CD4-positive, CD25-positive, alpha-beta regulatory T cell (primary cell): ENCODE measurements around the gene ASB3. TPM values are rescaled to one million over a fixed set of nuclear protein-coding genes. Genes with fewer than 3 reads are reported as not detected.

Source experiments
- ATAC-seq, 2 donors: fragments of 150-1000 bp; cut with Tn5 transposase; one replicate each; pipeline ENCODE4 v1.10.0; 2021; ENCODE audit warnings: low read depth in 2 of 2, moderate number of reproducible peaks in 2 of 2, moderate library complexity in 1 of 2
- DNase-seq, 3 donors: peaks; one replicate each; pipeline versions ENCODE4 v3.0.0 to v3.0.0-alpha.2; 2012 to 2022; ENCODE audit warnings: mixed read lengths in 1 of 3
- H3K27ac ChIP-seq: one replicate; pipeline ENCODE4 v1.7.0; 2013; ENCODE audit warnings: mild to moderate bottlenecking, low read length; ENCODE audit not compliant: insufficient read depth, poor library complexity, severe bottlenecking
- H3K27me3 ChIP-seq: one replicate; pipeline ENCODE4 v1.7.0; 2013; ENCODE audit warnings: low read length; ENCODE audit not compliant: control insufficient read depth, insufficient read depth
- H3K36me3 ChIP-seq: one replicate; pipeline ENCODE4 v1.7.0; 2013; ENCODE audit warnings: mild to moderate bottlenecking, low read length, moderate library complexity; ENCODE audit not compliant: control insufficient read depth, insufficient read depth
- H3K4me1 ChIP-seq: 2 replicates; pipeline ENCODE4 v1.7.0; 2013; ENCODE audit warnings: mild to moderate bottlenecking, low read length; ENCODE audit not compliant: insufficient read depth, control insufficient read depth, poor library complexity, severe bottlenecking
- H3K4me3 ChIP-seq: one replicate; pipeline ENCODE4 v1.7.0; 2013; ENCODE audit warnings: low read depth, mild to moderate bottlenecking, low read length, moderate library complexity
- H3K9me3 ChIP-seq, 2 experiments: 1 replicate in 1 of 2; 2 replicates in 1 of 2; pipeline ENCODE4 v1.7.0; 2013; ENCODE audit warnings: low read length in 2 of 2, mild to moderate bottlenecking in 1 of 2, moderate library complexity in 1 of 2; ENCODE audit not compliant: control insufficient read depth in 2 of 2
- H3K27ac Mint-ChIP-seq, 3 donors: one replicate each; pipeline ENCODE4 v1.8.0; 2020 to 2022; ENCODE audit warnings: mild to moderate bottlenecking in 3 of 3, mixed read lengths in 3 of 3, moderate library complexity in 2 of 3
- H3K27me3 Mint-ChIP-seq: one replicate; pipeline ENCODE4 v1.8.0; 2022; ENCODE audit warnings: mild to moderate bottlenecking, mixed read lengths
- H3K36me3 Mint-ChIP-seq: one replicate; pipeline ENCODE4 v1.8.0; 2020; ENCODE audit warnings: mixed read lengths
- H3K4me1 Mint-ChIP-seq, 4 donors: one replicate each; pipeline ENCODE4 v1.8.0; 2020 to 2022; ENCODE audit warnings: mixed read lengths in 4 of 4, mild to moderate bottlenecking in 1 of 4
- H3K4me3 Mint-ChIP-seq, 4 donors: one replicate each; pipeline ENCODE4 v1.8.0; 2020 to 2022; ENCODE audit warnings: mild to moderate bottlenecking in 4 of 4, mixed read lengths in 4 of 4, moderate library complexity in 3 of 4
- H3K9me3 Mint-ChIP-seq, 7 donors: one replicate each; pipeline ENCODE4 v1.8.0; 2020 to 2022; ENCODE audit warnings: mixed read lengths in 7 of 7, mild to moderate bottlenecking in 3 of 7, moderate library complexity in 2 of 7
- polyA plus RNA-seq, 4 donors: library from polyadenylated mRNA; unstranded; fragments of 300-500 nt; fragmentation: Illumina TruSeq; gene quantifications; one replicate each; pipeline ENCODE4 v1.2.3, GENCODE V29; 2021
- total RNA-seq: library from RNA; stranded (reverse); gene quantifications from one replicate; pipeline ENCODE4 v1.2.3, GENCODE V29; 2022

ASB3 gene
- total and polyA plus RNA-seq, 5 donors from 2014 or later = 15.8 to 38.7 (median 20.5) TPM

- Histone ChIP-seq H3K36me3 (peaks cover 51% of the 10 kb centered on the region), H3K4me3 (no peak overlapping the region), H3K27ac (no peak overlapping the region), H3K27me3 (no peaks in the 10 kb centered on the region), H3K9me3 (peaks cover 4 to 9% of the 10 kb centered on the region in 2 experiments), H3K4me1 (no peaks in the 10 kb centered on the region)
- DNase-seq = no peak
- H3K36me3 Mint-ChIP-seq = peaks cover 60% of the 10 kb centered on the region
- H3K4me3 Mint-ChIP-seq = no peak overlapping the region
- H3K27me3 Mint-ChIP-seq = no peaks in the 10 kb centered on the region
- ATAC-seq = no peak
- no peak overlapping the region for H3K27ac Mint-ChIP-seq
- H3K9me3 Mint-ChIP-seq = peaks cover 0 to 17% (median 5%) of the 10 kb centered on the region in 7 donors
- H3K4me1 Mint-ChIP-seq = peaks cover 0 to 5% (median under 1%) of the 10 kb centered on the region in 4 donors
Measured at GRCh38 chr2:53711271-53711780, 75.4 kb downstream of the ASB3 start.

GRCh38 chr2:53708988-53709387, 77.8 kb downstream of the ASB3 start:
- DNase-seq (no peak), ATAC-seq (no peak)
- no peak overlapping the region for H3K4me3 ChIP-seq
- H3K4me1 ChIP-seq = no peaks in the 10 kb centered on the region
- peaks cover 38% of the 10 kb centered on the region for H3K36me3 ChIP-seq
- no peak overlapping the region for H3K4me3 Mint-ChIP-seq
- H3K4me1 Mint-ChIP-seq = peaks cover 0 to 2% (median under 1%) of the 10 kb centered on the region in 4 donors
- H3K9me3 ChIP-seq = peaks cover 4 to 9% of the 10 kb centered on the region in 2 experiments
- peaks cover 52% of the 10 kb centered on the region for H3K36me3 Mint-ChIP-seq
- H3K27ac ChIP-seq = no peak overlapping the region
- H3K27me3 Mint-ChIP-seq = no peaks in the 10 kb centered on the region
- H3K27ac Mint-ChIP-seq = peak overlapping the region in 1 of 3 donors; percentile 18
- no peaks in the 10 kb centered on the region for H3K27me3 ChIP-seq
- H3K9me3 Mint-ChIP-seq = peaks cover 0 to 17% (median 5%) of the 10 kb centered on the region in 7 donors

GRCh38 chr2:53701221-53701620, 85.5 kb downstream of the ASB3 start:
- no peak overlapping the region for H3K4me3 ChIP-seq
- Mint-ChIP-seq H3K27me3 (no peaks in the 10 kb centered on the region), H3K9me3 (peaks cover 0 to 2% (median 0%) of the 10 kb centered on the region in 7 donors), H3K27ac (no peak overlapping the region), H3K4me1 (peaks cover 0 to 14% (median 3%) of the 10 kb centered on the region in 4 donors), H3K4me3 (no peak overlapping the region), H3K36me3 (peaks cover 52% of the 10 kb centered on the region)
- no peak for ATAC-seq
- no peak overlapping the region for H3K27ac ChIP-seq
- no peaks in the 10 kb centered on the region for H3K27me3 ChIP-seq
- no peaks in the 10 kb centered on the region for H3K4me1 ChIP-seq
- H3K36me3 ChIP-seq = peaks cover 20% of the 10 kb centered on the region
- H3K9me3 ChIP-seq = no peaks in the 10 kb centered on the region
- DNase-seq = no peak

- Mint-ChIP-seq H3K9me3 (peaks cover 0 to 2% (median 0%) of the 10 kb centered on the region in 7 donors), H3K27me3 (no peaks in the 10 kb centered on the region), H3K36me3 (peaks cover 53% of the 10 kb centered on the region), H3K4me1 (peaks cover 0 to 13% (median 5%) of the 10 kb centered on the region in 4 donors), H3K27ac (no peak overlapping the region), H3K4me3 (no peak overlapping the region)
- Histone ChIP-seq H3K4me1 (no peaks in the 10 kb centered on the region), H3K36me3 (peaks cover 24% of the 10 kb centered on the region), H3K27ac (no peak overlapping the region), H3K4me3 (no peak overlapping the region), H3K27me3 (no peaks in the 10 kb centered on the region), H3K9me3 (no peaks in the 10 kb centered on the region)
- ATAC-seq (no peak), DNase-seq (no peak)
Measured at GRCh38 chr2:53697686-53698085, 89.1 kb downstream of the ASB3 start.

GRCh38 chr2:53697092-53697491, 89.7 kb downstream of the ASB3 start:
- Mint-ChIP-seq H3K9me3 (peaks cover 0 to 2% (median 0%) of the 10 kb centered on the region in 7 donors), H3K4me1 (peaks cover 0 to 11% (median 5%) of the 10 kb centered on the region in 4 donors), H3K36me3 (peaks cover 48% of the 10 kb centered on the region), H3K27me3 (no peaks in the 10 kb centered on the region), H3K27ac (no peak overlapping the region), H3K4me3 (no peak overlapping the region)
- no peaks in the 10 kb centered on the region for H3K9me3 ChIP-seq
- peaks cover 27% of the 10 kb centered on the region for H3K36me3 ChIP-seq
- no peak for DNase-seq
- no peak for ATAC-seq
- H3K4me1 ChIP-seq = no peaks in the 10 kb centered on the region
- H3K27me3 ChIP-seq = no peaks in the 10 kb centered on the region
- H3K27ac ChIP-seq = no peak overlapping the region
- H3K4me3 ChIP-seq = no peak overlapping the region

GRCh38 chr2:53695575-53695974, 91.2 kb downstream of the ASB3 start:
- no peak overlapping the region for H3K27ac ChIP-seq
- ATAC-seq = no peak
- no peaks in the 10 kb centered on the region for H3K27me3 Mint-ChIP-seq
- H3K9me3 ChIP-seq = no peaks in the 10 kb centered on the region
- peaks cover 52% of the 10 kb centered on the region for H3K36me3 Mint-ChIP-seq
- peaks cover 0 to 2% (median 0%) of the 10 kb centered on the region in 7 donors for H3K9me3 Mint-ChIP-seq
- H3K27ac Mint-ChIP-seq = no peak overlapping the region
- no peak overlapping the region for H3K4me3 ChIP-seq
- H3K4me1 ChIP-seq = no peaks in the 10 kb centered on the region
- peaks cover 0 to 11% (median 5%) of the 10 kb centered on the region in 4 donors for H3K4me1 Mint-ChIP-seq
- peaks cover 34% of the 10 kb centered on the region for H3K36me3 ChIP-seq
- H3K27me3 ChIP-seq = no peaks in the 10 kb centered on the region
- H3K4me3 Mint-ChIP-seq = no peak overlapping the region
- no peak for DNase-seq

GRCh38 chr2:53694096-53694771, 92.5 kb downstream of the ASB3 start:
- no peak overlapping the region for H3K4me3 Mint-ChIP-seq
- H3K4me3 ChIP-seq = no peak overlapping the region

More at GRCh38 chr2:53694096-53694771, 92.5 kb downstream of the ASB3 start:
- H3K36me3 Mint-ChIP-seq = peaks cover 45% of the 10 kb centered on the region
- H3K9me3 Mint-ChIP-seq = peaks cover 0 to 2% (median 0%) of the 10 kb centered on the region in 7 donors
- Histone ChIP-seq H3K9me3 (no peaks in the 10 kb centered on the region), H3K27me3 (no peaks in the 10 kb centered on the region), H3K36me3 (peaks cover 28% of the 10 kb centered on the region), H3K27ac (no peak overlapping the region), H3K4me1 (no peaks in the 10 kb centered on the region)
- no peaks in the 10 kb centered on the region for H3K27me3 Mint-ChIP-seq
- ATAC-seq (no peak), DNase-seq (no peak)
- H3K4me1 Mint-ChIP-seq = peaks cover 0 to 11% (median 5%) of the 10 kb centered on the region in 4 donors
- H3K27ac Mint-ChIP-seq = peak overlapping the region in 1 of 3 donors; percentile 49
